Activated T-cell treated with anti-CD3 and anti-CD28 coated beads, Interleukin-2, amount 50 U/mL, for 4 hours (primary cell): ENCODE data around the gene NYAP1. TPM values are rescaled to one million over a fixed set of nuclear protein-coding genes. Genes with fewer than 3 reads are reported as not detected.
"Not testable (repeated sequence)": the region's sequence is repeated elsewhere in the genome, so short reads cannot be mapped to it uniquely, and the experiment has no call there.

ENCODE experiments used
- ATAC-seq, 2 donors: fragments of 200-7000 bp; cut with Tn5 transposase; one replicate each; pipeline ENCODE4 v1.10.0; 2021
- DNase-seq: peaks from one replicate; pipeline ENCODE4 v3.0.0-alpha.2; 2020
- H3K27me3 Mint-ChIP-seq: one replicate; pipeline ENCODE4 v1.8.0; 2021; ENCODE audit warnings: low read depth, mixed read lengths
- H3K36me3 Mint-ChIP-seq: one replicate; pipeline ENCODE4 v1.8.0; 2022; ENCODE audit warnings: mixed read lengths; ENCODE audit not compliant: insufficient read depth
- H3K4me1 Mint-ChIP-seq: one replicate; pipeline ENCODE4 v1.8.0; 2021; ENCODE audit warnings: low read depth, mixed read lengths
- H3K4me3 Mint-ChIP-seq: one replicate; pipeline ENCODE4 v1.8.0; 2021; ENCODE audit warnings: mild to moderate bottlenecking, moderate library complexity, mixed read lengths
- H3K9me3 Mint-ChIP-seq: one replicate; pipeline ENCODE4 v1.8.0; 2021; ENCODE audit warnings: mixed read lengths
- total RNA-seq, 3 donors: library from RNA; stranded (reverse); gene quantifications; one replicate each; pipeline ENCODE4 v1.2.1, GENCODE V29; 2021

Gene NYAP1
- total RNA-seq, 3 donors from 2014 or later: 0.11 to 0.33 (median 0.18) TPM

DNA sequence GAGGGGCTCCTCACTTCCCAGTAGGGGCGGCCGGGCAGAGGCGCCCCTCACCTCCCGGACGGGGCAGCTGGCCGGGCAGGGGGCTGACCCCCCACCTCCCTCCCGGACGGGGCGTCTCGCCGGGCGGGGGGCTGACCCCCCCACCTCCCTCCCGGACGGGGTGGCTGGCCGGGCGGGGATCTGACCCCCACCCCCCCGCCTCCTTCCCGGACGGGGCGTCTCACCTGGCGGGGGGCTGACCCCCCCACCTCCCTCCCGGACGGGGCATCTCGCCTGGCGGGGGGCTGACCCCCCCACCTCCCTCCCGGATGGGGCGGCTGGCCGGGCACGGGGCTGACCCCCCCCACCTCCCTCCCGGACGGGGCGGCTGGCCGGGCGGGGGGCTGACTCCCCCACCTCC, 39.5 kb downstream of the NYAP1 start:
- H3K27me3 Mint-ChIP-seq, H3K36me3 Mint-ChIP-seq, DNase-seq, H3K4me3 Mint-ChIP-seq, H3K4me1 Mint-ChIP-seq, H3K9me3 Mint-ChIP-seq, ATAC-seq: not testable (repeated sequence)

DNA sequence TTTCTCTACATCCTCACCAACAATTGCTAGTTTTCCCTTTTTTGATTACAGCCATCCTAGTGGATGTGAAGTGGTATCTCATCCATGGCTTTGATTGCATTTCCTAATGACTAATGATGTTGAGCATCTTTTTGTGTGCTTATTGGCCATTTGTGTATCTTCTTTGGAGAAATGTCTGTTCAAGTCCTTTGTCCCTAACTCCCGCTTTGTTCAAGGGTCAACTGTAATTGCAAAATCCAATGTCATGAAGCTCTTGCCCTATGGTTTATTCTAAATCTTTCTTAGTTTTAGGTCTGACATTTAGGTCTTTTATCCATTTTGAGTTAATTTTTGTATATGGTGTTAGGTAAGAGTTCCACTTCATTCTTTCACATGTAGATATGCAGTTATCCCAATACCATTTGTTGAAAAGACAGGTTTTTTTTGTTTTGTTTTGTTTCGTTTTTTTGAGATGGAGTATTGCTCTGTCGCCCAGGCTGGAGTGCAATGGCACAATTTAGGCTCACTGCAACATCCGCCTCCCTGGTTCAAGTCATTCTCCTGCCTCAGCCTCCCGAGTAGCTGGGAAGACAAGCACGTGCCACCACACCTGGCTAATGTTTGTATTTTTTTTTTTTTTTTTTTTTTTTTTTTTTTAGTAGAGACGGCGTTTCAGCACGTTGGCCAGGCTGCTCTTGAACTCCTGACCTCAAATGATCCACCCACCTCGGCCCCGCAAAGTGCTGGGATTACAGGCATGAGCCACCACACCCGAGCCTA, 44.6 kb downstream of the NYAP1 start:
- not testable (repeated sequence) for H3K4me3 Mint-ChIP-seq, H3K27me3 Mint-ChIP-seq, H3K9me3 Mint-ChIP-seq, H3K36me3 Mint-ChIP-seq, ATAC-seq, DNase-seq, H3K4me1 Mint-ChIP-seq

- Mint-ChIP-seq H3K9me3 (no peaks in the 10 kb centered on the region), H3K27me3 (no peaks in the 10 kb centered on the region), H3K36me3 (no peaks in the 10 kb centered on the region), H3K4me1 (peaks cover under 1% of the 10 kb centered on the region), H3K4me3 (no peak overlapping the region)
- ATAC-seq (no peak), DNase-seq (no peak)
These were observed 48.7 kb downstream of the NYAP1 start for GRCh38 chr7:100532165-100533022.

- not testable (repeated sequence) for H3K36me3 Mint-ChIP-seq, DNase-seq, ATAC-seq, H3K9me3 Mint-ChIP-seq, H3K4me3 Mint-ChIP-seq, H3K27me3 Mint-ChIP-seq
- peaks cover 20% of the 10 kb centered on the region for H3K4me1 Mint-ChIP-seq
These were observed 52.3 kb downstream of the NYAP1 start for GRCh38 chr7:100535982-100536381.

GRCh38 chr7:100536695-100537094, 53.0 kb downstream of the NYAP1 start:
- not testable (repeated sequence) for ATAC-seq, H3K4me3 Mint-ChIP-seq, H3K27me3 Mint-ChIP-seq, H3K36me3 Mint-ChIP-seq, DNase-seq, H3K9me3 Mint-ChIP-seq
- H3K4me1 Mint-ChIP-seq: peaks cover 28% of the 10 kb centered on the region

- Mint-ChIP-seq H3K4me1 (peaks cover 43% of the 10 kb centered on the region), H3K9me3 (no peaks in the 10 kb centered on the region), H3K4me3 (peak overlapping the region; percentile 98), H3K27me3 (no peaks in the 10 kb centered on the region), H3K36me3 (no peaks in the 10 kb centered on the region)
- ATAC-seq (no peak), DNase-seq (no peak)
These were observed 54.6 kb downstream of the NYAP1 start for GRCh38 chr7:100538348-100538653.

DNA sequence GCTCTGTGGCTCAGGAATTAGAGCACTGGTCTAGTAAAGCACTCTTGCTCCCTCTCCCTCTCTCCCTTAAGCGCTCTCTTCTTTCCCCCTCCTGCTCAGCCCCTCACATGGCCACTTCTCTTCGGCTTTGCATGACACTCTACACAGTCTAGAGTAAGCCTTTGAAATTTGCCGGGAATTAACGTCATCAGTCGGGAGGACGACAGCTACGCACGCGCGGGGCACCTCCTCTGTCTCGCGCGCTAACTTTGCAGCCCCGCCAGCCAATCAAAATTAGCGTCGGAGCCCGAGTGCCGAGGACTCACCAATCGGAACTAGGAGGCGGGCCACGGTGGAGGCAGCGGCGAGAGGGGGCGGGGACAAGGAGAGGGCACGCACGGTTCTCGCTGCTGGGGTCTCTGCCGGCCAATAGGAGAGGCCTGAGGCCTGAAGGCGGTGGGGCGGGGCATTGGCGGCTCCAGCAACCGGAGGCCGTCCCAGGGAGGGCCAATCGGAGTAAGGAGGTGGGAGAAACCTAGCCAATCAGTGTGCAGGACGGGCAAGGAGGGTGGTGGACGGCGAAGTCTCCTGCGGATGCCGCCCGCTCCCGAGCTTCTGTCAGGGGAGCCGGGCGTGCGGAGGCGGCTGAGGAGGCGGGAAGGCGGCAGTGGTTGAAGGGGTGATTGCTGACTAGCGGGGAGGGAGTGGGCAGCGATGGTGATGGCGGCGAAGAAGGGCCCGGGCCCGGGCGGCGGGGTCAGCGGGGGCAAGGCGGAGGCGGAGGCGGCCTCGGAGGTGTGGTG, 55.1 kb downstream of the NYAP1 start, which contains the start of gene AGFG2:
Gene AGFG2, plus strand, starts transcription at position 550 of the 782 bp plus-strand sequence. Its CDS starts 144 bp downstream, at position 694.
- Mint-ChIP-seq H3K36me3 (no peaks in the 10 kb centered on the region), H3K4me3 (peak within 1 kb of the TSS; percentile 98), H3K9me3 (no peaks in the 10 kb centered on the region), H3K4me1 (peaks cover 48% of the 10 kb centered on the region), H3K27me3 (no peaks in the 10 kb centered on the region)
- ATAC-seq (peak; percentile 94 to 97), DNase-seq (peak; percentile 100)

DNA sequence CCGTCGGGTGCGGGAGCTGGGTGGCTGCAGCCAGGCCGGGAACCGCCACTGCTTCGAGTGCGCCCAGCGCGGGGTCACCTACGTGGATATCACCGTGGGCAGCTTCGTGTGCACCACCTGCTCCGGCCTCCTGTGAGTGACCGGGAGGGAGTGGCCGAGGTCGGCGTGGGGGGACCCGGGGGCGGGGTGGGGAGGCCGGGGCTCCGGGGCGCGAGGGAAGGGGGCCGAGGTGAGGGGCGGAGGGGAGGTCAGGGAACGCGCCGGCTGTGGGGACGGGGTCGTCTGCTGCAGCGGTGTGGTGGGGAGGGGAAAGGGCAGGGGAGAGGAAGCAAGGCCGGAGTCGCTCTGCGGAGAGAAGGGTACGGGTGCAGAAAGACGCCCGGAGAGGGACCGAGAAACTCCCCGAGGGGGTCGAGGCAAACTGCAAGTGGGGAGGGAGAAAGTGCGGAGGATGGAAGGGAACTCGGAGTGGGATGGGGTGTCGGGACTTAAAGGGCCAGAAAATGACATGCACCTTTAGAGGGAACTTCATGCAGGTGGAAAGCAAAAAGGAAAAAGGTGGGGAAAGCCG, 55.8 kb downstream of the NYAP1 start:
- H3K36me3 Mint-ChIP-seq: peaks cover 3% of the 10 kb centered on the region
- ATAC-seq: no peak
- H3K4me1 Mint-ChIP-seq: peaks cover 55% of the 10 kb centered on the region
- H3K4me3 Mint-ChIP-seq: peak overlapping the region; percentile 98
- no peak for DNase-seq
- H3K27me3 Mint-ChIP-seq: no peaks in the 10 kb centered on the region
- no peaks in the 10 kb centered on the region for H3K9me3 Mint-ChIP-seq

- Mint-ChIP-seq H3K27me3 (no peaks in the 10 kb centered on the region), H3K4me3 (peak overlapping the region; percentile 98), H3K36me3 (peaks cover 3% of the 10 kb centered on the region), H3K9me3 (no peaks in the 10 kb centered on the region), H3K4me1 (peaks cover 62% of the 10 kb centered on the region)
- no peak for ATAC-seq
- no peak for DNase-seq
These were observed 56.5 kb downstream of the NYAP1 start for GRCh38 chr7:100540073-100540723.

DNA sequence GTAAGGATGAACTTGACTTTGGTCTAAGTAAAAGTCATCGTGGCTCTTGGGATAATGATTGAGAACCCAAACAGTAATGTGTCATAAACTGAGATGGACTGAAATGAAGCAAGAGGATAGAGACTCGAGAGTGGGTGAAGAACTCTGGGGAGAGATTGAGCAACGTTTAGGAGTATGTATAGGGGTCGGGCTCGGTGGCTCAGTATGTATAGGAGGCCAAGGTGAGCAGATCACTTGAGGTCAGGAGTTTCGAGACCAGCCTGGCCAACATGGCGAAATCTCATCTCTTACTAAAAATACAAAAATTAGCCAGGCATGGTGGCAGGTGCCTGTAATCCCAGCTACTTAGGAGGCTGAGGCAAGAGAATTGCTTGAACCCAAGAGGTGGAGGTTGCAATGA, 57.6 kb downstream of the NYAP1 start:
- H3K9me3 Mint-ChIP-seq, DNase-seq, H3K36me3 Mint-ChIP-seq, H3K27me3 Mint-ChIP-seq, ATAC-seq: not testable (repeated sequence)
- peak overlapping the region; percentile 98 for H3K4me3 Mint-ChIP-seq
- peaks cover 72% of the 10 kb centered on the region for H3K4me1 Mint-ChIP-seq

DNA sequence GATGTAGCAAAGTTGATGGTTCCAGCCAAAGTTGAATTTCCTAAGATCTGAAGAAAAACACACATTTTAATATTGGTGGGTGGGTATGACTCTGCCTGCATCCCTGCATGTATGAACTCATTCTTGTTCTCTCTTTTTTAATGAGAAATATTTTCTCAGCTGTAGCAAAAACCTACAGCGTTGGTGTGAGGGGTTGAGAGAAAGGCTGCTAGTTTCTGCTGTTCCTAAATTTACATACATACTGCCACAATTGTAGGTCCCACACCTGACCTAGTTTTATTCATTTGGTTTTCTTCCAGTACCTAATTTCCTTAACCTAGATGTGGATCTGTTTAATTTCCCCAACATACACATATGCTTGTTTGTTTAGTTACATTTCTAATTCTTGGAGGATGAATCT, 59.9 kb downstream of the NYAP1 start:
- no peaks in the 10 kb centered on the region for H3K9me3 Mint-ChIP-seq
- no peaks in the 10 kb centered on the region for H3K27me3 Mint-ChIP-seq
- DNase-seq: no peak
- peaks cover 90% of the 10 kb centered on the region for H3K4me1 Mint-ChIP-seq
- no peak for ATAC-seq
- H3K36me3 Mint-ChIP-seq: peaks cover 3% of the 10 kb centered on the region
- H3K4me3 Mint-ChIP-seq: peak overlapping the region; percentile 98

GRCh38 chr7:100544386-100544785, 60.7 kb downstream of the NYAP1 start:
- Mint-ChIP-seq H3K4me1 (peaks cover 93% of the 10 kb centered on the region), H3K36me3 (peaks cover 3% of the 10 kb centered on the region), H3K4me3 (peak overlapping the region; percentile 98), H3K9me3 (no peaks in the 10 kb centered on the region), H3K27me3 (no peaks in the 10 kb centered on the region)
- no peak for ATAC-seq
- DNase-seq: no peak
